ENCODE data around the gene LOX.

LOX gene

DNA sequence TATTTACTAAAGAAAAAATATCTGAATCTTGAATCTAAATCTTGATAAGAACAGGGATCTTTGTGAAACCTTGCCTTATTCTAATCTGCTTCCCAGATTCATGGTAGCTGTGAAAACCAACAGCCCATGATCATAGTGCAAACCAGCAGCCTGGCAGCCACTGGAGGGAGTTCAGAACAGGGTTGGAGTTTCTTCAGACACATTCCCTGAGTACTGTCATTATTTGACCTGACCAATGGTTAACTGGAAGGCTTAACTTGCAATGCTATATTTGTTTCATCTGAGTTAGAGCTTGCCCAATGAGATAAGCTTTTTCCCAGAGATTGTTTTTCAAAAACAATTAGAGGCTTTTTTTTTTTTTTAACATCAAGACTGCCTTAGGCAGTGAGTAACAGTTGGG, 47.8 kb downstream of the LOX start:
- TF ChIP-seq, protein P1, sequence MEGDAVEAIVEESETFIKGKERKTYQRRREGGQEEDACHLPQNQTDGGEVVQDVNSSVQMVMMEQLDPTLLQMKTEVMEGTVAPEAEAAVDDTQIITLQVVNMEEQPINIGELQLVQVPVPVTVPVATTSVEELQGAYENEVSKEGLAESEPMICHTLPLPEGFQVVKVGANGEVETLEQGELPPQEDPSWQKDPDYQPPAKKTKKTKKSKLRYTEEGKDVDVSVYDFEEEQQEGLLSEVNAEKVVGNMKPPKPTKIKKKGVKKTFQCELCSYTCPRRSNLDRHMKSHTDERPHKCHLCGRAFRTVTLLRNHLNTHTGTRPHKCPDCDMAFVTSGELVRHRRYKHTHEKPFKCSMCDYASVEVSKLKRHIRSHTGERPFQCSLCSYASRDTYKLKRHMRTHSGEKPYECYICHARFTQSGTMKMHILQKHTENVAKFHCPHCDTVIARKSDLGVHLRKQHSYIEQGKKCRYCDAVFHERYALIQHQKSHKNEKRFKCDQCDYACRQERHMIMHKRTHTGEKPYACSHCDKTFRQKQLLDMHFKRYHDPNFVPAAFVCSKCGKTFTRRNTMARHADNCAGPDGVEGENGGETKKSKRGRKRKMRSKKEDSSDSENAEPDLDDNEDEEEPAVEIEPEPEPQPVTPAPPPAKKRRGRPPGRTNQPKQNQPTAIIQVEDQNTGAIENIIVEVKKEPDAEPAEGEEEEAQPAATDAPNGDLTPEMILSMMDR (IDR thresholded peaks at IDR 0.05; ENCODE audit: insufficient read depth, low read length): no peak
- TF ChIP-seq, protein P2, sequence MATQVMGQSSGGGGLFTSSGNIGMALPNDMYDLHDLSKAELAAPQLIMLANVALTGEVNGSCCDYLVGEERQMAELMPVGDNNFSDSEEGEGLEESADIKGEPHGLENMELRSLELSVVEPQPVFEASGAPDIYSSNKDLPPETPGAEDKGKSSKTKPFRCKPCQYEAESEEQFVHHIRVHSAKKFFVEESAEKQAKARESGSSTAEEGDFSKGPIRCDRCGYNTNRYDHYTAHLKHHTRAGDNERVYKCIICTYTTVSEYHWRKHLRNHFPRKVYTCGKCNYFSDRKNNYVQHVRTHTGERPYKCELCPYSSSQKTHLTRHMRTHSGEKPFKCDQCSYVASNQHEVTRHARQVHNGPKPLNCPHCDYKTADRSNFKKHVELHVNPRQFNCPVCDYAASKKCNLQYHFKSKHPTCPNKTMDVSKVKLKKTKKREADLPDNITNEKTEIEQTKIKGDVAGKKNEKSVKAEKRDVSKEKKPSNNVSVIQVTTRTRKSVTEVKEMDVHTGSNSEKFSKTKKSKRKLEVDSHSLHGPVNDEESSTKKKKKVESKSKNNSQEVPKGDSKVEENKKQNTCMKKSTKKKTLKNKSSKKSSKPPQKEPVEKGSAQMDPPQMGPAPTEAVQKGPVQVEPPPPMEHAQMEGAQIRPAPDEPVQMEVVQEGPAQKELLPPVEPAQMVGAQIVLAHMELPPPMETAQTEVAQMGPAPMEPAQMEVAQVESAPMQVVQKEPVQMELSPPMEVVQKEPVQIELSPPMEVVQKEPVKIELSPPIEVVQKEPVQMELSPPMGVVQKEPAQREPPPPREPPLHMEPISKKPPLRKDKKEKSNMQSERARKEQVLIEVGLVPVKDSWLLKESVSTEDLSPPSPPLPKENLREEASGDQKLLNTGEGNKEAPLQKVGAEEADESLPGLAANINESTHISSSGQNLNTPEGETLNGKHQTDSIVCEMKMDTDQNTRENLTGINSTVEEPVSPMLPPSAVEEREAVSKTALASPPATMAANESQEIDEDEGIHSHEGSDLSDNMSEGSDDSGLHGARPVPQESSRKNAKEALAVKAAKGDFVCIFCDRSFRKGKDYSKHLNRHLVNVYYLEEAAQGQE (IDR thresholded peaks at IDR 0.05; ENCODE audit: insufficient replicate concordance, low read depth): no peak
- TF ChIP-seq POLR2AphosphoS5 (IDR thresholded peaks at IDR 0.05; ENCODE audit: low read depth) (no peak), GABPA (IDR thresholded peaks at IDR 0.05; ENCODE audit: low read depth) (no peak), SPI1 (IDR thresholded peaks at IDR 0.05; ENCODE audit: borderline replicate concordance, low read depth) (no peak)
- no peak for DNase-seq (ENCODE audit: low read depth in 1 of 2, low spot score in 1 of 2)
- Histone ChIP-seq H3K4me3 (replicated peaks; ENCODE audit: insufficient read depth, low read length) (no peak overlapping the region), H3K27ac (replicated peaks) (no peak overlapping the region), H3K27me3 (ENCODE audit: insufficient read depth, poor library complexity, severe bottlenecking) (no peaks in the 10 kb centered on the region)

DNA sequence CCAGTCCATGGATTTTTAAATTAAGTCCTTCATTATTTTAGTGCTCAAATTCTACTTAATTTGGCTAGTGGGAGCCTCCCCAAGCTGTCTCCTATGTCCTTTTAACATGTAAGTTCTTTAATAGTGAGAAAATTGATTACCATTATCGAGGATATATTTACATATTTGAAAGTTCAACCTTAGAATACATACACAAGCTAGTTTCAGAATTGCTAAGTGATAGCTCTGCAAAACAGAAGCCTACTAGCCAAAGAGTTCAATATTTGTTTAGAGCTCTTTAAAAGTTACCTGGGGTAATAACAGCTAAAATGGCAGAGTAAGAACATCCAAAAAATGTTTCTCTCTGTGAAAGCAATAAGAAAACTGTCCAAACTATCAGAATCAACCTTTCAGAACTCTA, 48.2 kb downstream of the LOX start:
- H3K4me3 ChIP-seq (replicated peaks; ENCODE audit: insufficient read depth, low read length): no peak overlapping the region

DNA sequence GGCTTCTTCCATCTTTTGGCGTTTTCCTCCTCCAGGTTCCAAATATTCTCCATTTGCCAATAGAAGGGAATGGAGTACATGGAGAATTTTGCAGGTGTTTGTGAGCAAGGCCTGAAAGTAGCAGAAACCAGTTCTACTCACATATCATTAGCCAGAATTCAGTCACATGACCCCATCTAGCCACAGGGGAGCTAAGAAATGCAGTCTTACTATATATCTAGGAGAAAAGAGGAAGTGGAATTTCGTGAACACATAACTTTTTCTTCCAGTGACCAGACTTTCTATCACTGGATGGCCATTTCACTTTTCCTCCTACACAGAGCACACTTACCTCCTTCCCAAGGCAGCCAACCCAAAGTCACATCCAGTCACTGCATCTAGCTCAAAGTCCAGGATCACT, 55.1 kb downstream of the LOX start:
- Histone ChIP-seq H3K27ac (replicated peaks) (no peak overlapping the region), H3K27me3 (ENCODE audit: insufficient read depth, poor library complexity, severe bottlenecking) (no peaks in the 10 kb centered on the region), H3K4me3 (replicated peaks; ENCODE audit: insufficient read depth, low read length) (no peak overlapping the region)
- TF ChIP-seq POLR2AphosphoS5 (IDR thresholded peaks at IDR 0.05; ENCODE audit: low read depth) (no peak), SPI1 (IDR thresholded peaks at IDR 0.05; ENCODE audit: borderline replicate concordance, low read depth) (peak; percentile 77)
- DNase-seq (ENCODE audit: low read depth in 1 of 2, low spot score in 1 of 2): peak in 1 of 2 experiments; percentile 2

More for the DNA sequence above, 48.2 kb downstream of the LOX start:
- DNase-seq (ENCODE audit: low read depth in 1 of 2, low spot score in 1 of 2): no peak
- no peak for TF ChIP-seq POLR2AphosphoS5 (IDR thresholded peaks at IDR 0.05; ENCODE audit: low read depth)
- no peak for TF ChIP-seq GABPA (IDR thresholded peaks at IDR 0.05; ENCODE audit: low read depth)
- TF ChIP-seq, protein P1 (IDR thresholded peaks at IDR 0.05; ENCODE audit: insufficient read depth, low read length): no peak
- TF ChIP-seq, protein P2 (IDR thresholded peaks at IDR 0.05; ENCODE audit: insufficient replicate concordance, low read depth): no peak
- TF ChIP-seq SPI1 (IDR thresholded peaks at IDR 0.05; ENCODE audit: borderline replicate concordance, low read depth): no peak
- Histone ChIP-seq H3K27ac (replicated peaks) (no peak overlapping the region), H3K27me3 (ENCODE audit: insufficient read depth, poor library complexity, severe bottlenecking) (no peaks in the 10 kb centered on the region)

DNA sequence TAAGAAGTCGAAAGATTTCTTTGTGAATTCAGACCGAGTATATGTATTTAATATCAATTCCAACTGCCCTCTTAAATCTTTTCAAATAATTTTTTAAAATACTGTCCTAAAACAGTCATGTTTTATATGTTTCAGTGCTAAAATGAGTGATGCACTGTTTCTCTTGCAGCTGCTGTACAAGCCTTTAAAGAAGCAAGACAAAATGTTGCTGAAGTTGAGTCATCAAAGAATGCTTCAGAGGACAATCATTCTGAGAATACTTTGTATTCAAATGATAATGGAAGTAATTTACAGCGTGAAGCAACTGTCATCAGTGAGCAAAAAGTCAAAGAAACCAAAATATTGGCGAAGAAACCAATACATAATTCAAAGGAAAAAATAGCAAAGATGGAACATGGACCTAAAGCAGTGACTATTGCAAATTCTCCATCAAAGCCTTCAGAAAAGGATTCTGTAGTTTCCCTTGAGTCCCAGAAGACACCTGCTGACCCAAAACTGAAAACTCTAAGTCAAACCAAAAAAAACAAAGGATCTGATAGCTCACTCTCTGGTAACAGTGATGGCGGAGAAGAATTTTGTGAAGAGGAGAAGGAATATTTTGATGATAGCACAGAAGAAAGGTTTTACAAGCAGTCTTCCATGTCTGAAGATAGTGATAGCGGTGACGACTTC, 58.0 kb downstream of the LOX start:
- H3K4me3 ChIP-seq (replicated peaks; ENCODE audit: insufficient read depth, low read length): no peak overlapping the region
- no peaks in the 10 kb centered on the region for H3K27me3 ChIP-seq (ENCODE audit: insufficient read depth, poor library complexity, severe bottlenecking)
- H3K27ac ChIP-seq (replicated peaks): no peak overlapping the region
- no peak for DNase-seq (ENCODE audit: low read depth in 1 of 2, low spot score in 1 of 2)
- no peak for TF ChIP-seq SPI1 (IDR thresholded peaks at IDR 0.05; ENCODE audit: borderline replicate concordance, low read depth)
- TF ChIP-seq, protein P2 (IDR thresholded peaks at IDR 0.05; ENCODE audit: insufficient replicate concordance, low read depth): no peak
- no peak for TF ChIP-seq POLR2AphosphoS5 (IDR thresholded peaks at IDR 0.05; ENCODE audit: low read depth)
- TF ChIP-seq, protein P1 (IDR thresholded peaks at IDR 0.05; ENCODE audit: insufficient read depth, low read length): no peak
- TF ChIP-seq GABPA (IDR thresholded peaks at IDR 0.05; ENCODE audit: low read depth): no peak

Measured in HL-60 (cell line).